Measurements from ENCODE around the gene RSPH10B.
"Not testable (repeated sequence)": the region's sequence is repeated elsewhere in the genome, so short reads cannot be mapped to it uniquely, and the experiment has no call there.

DNA sequence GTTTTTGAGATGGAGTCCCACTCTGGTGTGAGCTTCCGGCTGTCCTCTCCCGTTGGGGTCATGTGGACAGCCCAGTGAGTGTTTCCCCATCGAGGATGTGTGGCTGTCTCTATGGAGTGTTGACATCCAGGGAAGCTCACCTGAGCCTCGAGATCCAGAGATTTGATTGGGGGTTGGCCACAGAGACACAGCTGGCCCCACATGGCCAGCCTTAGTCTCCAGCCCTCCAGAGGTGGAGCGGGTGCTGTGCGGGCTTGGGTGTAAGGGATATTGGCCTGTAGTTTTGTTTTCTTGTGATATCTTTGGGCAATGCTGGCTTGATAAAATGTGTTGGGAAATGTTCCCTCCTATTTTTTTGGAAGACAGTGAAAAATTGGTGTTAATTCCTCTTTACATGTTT lies 54.0 kb downstream of the RSPH10B start:
- TF ChIP-seq, protein P1, sequence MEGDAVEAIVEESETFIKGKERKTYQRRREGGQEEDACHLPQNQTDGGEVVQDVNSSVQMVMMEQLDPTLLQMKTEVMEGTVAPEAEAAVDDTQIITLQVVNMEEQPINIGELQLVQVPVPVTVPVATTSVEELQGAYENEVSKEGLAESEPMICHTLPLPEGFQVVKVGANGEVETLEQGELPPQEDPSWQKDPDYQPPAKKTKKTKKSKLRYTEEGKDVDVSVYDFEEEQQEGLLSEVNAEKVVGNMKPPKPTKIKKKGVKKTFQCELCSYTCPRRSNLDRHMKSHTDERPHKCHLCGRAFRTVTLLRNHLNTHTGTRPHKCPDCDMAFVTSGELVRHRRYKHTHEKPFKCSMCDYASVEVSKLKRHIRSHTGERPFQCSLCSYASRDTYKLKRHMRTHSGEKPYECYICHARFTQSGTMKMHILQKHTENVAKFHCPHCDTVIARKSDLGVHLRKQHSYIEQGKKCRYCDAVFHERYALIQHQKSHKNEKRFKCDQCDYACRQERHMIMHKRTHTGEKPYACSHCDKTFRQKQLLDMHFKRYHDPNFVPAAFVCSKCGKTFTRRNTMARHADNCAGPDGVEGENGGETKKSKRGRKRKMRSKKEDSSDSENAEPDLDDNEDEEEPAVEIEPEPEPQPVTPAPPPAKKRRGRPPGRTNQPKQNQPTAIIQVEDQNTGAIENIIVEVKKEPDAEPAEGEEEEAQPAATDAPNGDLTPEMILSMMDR (IDR thresholded peaks at IDR 0.05), result not testable (repeated sequence)
- TF ChIP-seq POLR2A (IDR thresholded peaks at IDR 0.05), result not testable (repeated sequence)
